Measurements from ENCODE around the gene DMRT3. TPM values are rescaled to one million over a fixed set of nuclear protein-coding genes. Genes with fewer than 3 reads are reported as not detected.

The DMRT3 gene
- total RNA-seq, 4 donors from 2014 or later: 0.34 to 0.75 (median 0.44) TPM; not detected in 1

DNA sequence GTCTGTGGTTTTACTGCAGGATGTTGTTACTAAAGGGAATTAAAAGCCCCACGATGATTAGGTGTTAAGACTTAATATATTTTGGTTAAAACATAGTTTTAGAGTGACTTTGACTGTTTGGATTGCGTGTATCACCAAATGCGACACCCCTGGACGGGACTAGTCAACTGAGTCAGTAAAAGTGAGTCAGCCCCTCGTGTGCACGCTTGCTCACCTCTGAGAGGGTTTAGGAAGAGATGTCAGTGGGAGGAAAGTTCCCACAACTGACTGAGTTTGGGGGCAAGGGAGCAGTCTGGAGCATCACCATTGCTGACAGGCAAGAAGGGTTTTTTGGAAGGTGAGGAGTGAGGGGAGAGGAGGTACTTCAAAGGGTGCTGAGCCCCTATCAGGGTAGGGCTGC, 14.4 kb upstream of the DMRT3 start:
- TF ChIP-seq, protein P1, sequence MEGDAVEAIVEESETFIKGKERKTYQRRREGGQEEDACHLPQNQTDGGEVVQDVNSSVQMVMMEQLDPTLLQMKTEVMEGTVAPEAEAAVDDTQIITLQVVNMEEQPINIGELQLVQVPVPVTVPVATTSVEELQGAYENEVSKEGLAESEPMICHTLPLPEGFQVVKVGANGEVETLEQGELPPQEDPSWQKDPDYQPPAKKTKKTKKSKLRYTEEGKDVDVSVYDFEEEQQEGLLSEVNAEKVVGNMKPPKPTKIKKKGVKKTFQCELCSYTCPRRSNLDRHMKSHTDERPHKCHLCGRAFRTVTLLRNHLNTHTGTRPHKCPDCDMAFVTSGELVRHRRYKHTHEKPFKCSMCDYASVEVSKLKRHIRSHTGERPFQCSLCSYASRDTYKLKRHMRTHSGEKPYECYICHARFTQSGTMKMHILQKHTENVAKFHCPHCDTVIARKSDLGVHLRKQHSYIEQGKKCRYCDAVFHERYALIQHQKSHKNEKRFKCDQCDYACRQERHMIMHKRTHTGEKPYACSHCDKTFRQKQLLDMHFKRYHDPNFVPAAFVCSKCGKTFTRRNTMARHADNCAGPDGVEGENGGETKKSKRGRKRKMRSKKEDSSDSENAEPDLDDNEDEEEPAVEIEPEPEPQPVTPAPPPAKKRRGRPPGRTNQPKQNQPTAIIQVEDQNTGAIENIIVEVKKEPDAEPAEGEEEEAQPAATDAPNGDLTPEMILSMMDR (IDR thresholded peaks at IDR 0.05; ENCODE audit: low read depth): no peak

DNA sequence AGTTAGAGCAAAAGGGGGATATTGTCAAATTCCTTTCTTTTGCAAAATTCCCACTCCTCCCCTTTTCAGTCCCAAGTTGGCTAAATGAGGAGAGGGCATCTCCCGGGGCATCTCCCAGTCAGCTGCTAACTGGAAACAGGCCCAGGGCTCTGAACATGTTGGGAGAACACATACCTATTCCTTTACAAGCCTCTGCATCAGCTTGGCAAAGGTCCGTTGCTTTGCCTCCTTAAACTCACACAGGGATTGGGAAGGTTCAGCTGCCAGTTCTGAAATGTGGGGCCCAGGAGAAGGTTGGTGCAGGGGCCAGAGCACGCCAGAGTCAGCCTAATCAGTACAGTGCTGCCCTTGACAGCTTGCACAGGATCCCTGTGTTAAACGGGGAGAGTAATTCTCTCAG, 11.0 kb upstream of the DMRT3 start:
- TF ChIP-seq, protein P1 (IDR thresholded peaks at IDR 0.05; ENCODE audit: low read depth): no peak

DNA sequence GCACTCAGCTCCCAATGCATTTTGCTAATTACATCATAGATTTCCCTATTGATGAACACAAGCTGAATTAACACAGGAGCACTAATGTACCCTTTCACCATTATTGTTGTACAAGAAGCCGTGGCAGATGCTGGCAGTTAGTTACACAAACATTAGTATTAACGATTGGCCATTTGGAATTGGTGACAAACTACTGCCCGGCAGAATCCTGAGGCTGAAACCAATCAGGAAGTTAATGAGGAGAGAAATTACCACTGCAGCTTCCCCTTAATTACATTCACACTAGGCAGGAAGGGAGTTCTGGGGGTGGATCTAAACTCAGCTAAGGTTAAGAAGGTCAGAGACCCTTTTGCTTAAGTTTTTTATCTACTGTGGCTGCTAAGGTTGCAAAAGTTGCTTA, 9.6 kb upstream of the DMRT3 start:
- TF ChIP-seq, protein P1 (IDR thresholded peaks at IDR 0.05; ENCODE audit: low read depth): no peak

DNA sequence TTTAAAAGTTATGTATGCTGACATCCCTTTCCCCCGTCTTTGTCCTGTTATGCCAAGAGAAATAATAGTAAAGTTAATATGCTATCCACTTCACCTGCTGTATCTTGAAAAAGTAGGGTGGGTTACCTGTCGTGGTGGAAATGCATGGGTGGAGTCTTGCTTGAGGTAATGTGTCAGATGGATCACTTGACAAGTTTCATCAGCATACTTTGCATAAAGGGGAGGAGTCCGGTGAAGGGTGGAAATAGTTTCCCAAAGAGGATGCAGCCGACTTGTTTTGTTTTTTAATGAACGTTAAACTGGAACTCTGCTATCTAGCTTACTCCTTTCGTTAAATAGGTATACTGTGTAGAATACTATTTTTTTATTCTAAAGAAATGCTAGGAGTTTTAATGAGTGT, 9.0 kb upstream of the DMRT3 start:
- TF ChIP-seq, protein P1 (IDR thresholded peaks at IDR 0.05; ENCODE audit: low read depth): no peak

DNA sequence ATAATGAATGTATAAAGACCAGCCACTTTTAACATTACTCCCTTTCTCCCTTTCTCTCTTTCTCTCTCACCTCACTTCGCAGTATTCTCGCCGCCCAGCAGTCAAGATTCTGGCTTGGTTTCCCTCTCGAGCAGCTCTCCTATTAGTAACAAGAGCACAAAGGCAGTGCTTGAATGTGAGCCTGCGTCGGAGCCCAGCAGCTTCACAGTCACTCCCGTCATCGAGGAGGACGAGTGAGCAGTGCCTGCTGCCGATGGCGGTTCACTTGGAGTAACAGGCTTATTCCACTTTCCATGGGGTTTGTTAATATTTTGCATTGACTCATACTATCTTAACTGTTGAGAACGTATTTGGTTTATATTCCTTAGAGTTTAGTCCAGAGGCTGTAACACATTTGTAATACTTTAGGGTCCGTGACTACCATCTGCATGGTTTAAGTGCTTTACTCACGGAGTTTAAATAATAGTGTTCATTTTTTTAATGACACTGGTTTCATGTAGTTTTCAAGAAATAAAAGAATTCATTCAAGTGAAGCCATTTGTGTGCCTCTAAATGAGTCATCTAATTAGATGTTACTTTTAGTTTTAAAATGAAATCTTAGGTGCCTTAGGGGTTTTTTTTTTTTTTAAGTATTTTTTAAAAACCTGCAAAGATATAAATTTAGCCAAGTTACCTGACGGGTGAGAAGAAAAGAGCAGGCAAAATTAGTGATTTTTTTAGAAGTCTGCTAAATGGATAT, 8.4 kb upstream of the DMRT3 start:
- TF ChIP-seq, protein P1 (IDR thresholded peaks at IDR 0.05; ENCODE audit: low read depth): no peak

DNA sequence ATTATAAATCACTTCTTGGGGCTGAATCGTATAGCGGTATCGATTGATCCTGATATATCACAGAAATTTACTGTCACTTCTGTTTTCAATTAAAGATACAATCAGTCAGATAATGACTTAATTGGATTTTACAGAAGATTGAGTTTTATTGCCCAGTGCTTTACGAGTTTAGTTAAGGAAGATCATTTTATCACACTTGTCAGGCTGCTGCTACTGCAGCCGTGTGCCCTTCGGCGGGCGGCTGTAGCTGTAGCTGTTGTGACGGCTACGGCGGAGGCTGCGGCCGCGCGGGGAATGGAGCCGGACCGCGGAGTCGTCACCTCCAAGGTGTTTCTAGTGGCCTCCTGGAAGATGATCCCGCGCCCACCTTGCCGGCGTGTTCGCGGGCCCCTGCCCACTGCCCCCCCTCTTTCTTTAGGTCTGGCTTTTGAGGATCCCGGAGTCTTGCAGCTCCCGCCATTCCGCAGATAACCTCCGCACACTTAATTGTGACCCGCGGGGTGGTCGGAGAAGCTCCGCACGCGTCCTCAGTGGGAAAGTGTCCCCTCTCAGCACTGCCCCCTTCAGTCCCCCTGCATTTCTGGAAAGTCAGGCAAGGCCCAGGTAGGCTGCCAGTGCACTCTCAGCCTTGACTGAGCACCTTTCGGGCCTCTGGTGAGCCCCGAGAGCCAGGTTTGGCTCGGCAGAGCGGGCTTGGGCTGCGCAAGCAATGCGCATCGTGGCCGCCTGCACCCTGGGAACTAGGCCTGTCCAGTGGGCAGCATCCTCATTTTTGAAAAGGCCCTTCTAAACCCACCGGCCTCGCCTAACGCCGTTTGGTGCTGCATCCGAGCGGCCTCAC, 6.9 kb upstream of the DMRT3 start:
- TF ChIP-seq, protein P1 (IDR thresholded peaks at IDR 0.05; ENCODE audit: low read depth): no peak

All from subcutaneous adipose tissue (tissue), 4 donors.